ENCODE measurements around the gene TRAF3. TPM values are rescaled to one million over a fixed set of nuclear protein-coding genes. Genes with fewer than 3 reads are reported as not detected.

TRAF3 gene
- total RNA-seq, 4 donors from 2014 or later = 12.6 to 44.9 (median 28.1) TPM

DNA sequence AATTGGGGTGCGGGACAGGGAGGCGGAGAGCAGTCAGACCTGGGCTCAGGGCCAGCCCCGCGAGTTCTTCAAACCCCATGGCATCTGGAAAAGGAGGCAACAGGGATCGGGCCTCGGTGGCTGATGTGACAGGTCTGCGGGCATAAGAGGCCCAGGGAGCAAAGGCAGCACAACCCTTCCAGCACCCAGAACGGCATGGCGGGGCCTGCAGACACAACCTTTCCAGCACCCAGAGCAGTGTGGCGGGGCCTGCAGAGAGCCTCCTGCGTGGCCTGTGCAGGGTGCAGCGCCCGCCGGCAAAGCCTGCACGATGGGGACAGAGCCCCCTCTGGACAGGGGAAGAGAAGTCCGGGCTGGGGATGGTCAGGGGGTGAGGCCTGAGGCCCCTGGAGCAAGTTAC, 26.2 kb upstream of the TRAF3 start:
- DNase-seq (ENCODE audit: low spot score) (no peak), ATAC-seq (ENCODE audit: low FRiP score) (no peak)
- TF ChIP-seq, protein P1, sequence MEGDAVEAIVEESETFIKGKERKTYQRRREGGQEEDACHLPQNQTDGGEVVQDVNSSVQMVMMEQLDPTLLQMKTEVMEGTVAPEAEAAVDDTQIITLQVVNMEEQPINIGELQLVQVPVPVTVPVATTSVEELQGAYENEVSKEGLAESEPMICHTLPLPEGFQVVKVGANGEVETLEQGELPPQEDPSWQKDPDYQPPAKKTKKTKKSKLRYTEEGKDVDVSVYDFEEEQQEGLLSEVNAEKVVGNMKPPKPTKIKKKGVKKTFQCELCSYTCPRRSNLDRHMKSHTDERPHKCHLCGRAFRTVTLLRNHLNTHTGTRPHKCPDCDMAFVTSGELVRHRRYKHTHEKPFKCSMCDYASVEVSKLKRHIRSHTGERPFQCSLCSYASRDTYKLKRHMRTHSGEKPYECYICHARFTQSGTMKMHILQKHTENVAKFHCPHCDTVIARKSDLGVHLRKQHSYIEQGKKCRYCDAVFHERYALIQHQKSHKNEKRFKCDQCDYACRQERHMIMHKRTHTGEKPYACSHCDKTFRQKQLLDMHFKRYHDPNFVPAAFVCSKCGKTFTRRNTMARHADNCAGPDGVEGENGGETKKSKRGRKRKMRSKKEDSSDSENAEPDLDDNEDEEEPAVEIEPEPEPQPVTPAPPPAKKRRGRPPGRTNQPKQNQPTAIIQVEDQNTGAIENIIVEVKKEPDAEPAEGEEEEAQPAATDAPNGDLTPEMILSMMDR (IDR thresholded peaks at IDR 0.05) = no peak

GRCh38 chr14:102752239-102752847, 24.9 kb upstream of the TRAF3 start:
- TF ChIP-seq, protein P1 (IDR thresholded peaks at IDR 0.05) = no peak
- ATAC-seq (ENCODE audit: low FRiP score) = no peak

DNA sequence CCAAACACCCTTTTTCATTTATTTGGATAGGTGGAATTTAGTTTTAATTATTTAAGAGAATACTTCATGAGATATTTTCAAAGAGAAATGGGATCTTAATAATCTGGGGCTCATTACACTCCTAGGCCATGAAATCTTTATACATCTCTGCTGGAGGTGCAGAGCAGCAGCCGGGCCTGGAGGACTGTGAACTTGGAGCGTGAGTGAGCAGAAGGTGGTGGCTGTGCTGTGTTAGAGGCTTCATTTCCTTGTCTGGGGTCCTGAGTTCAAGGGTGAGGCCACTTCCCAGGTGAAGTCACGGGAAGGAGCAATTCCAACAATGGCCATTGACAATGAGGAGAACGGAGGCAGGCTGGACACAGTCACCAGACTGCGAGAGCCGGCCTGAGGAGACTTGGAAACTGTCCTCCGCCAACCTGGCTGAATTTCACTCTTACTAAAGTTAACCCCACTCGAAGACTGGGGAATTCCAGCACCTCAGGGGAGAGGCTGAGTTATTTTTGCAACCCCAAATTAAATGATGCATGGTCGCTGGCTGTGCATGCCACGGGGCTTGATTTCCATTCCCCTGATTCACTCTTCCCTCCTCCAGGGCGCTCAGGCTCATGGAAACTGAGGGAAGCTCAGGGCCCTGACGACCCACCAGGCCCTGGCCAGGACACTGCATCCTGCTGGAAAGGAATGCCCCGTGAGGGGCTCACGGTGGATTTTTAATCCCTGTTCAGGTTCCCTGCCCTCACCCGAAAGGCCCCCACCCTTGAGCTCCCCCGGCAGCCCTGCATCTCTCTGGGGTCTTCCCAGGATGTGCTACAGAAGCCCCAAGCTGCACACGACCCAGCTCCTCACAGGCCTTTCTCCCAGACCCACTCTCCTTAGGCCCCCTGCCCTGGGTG, 22.6 kb upstream of the TRAF3 start:
- TF ChIP-seq, protein P1 (IDR thresholded peaks at IDR 0.05) = no peak
- DNase-seq (ENCODE audit: low spot score) = no peak
- no peak for ATAC-seq (ENCODE audit: low FRiP score)

More at GRCh38 chr14:102752239-102752847, 24.9 kb upstream of the TRAF3 start:
- DNase-seq (ENCODE audit: low spot score) = no peak

DNA sequence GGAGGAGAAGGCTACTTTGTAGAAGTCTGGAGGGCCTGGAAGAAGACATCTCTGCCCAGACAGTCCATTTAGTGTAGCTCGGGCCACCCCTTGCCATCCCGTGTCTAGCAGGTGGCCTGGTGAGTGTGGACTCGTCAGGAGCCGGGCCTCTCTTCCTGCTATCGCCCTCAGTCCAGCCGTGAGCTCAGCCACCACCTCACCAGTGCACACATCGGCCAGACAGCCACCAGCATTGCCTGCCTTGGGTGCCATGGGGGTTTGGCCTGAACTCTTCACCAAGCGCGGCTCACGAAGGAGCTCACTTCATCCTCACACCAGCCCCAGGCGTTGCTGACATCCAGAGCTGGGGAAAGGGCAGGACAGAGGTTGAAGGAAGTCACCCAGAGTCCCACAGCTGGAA, 19.6 kb upstream of the TRAF3 start:
- TF ChIP-seq, protein P1 (IDR thresholded peaks at IDR 0.05) = no peak
- ATAC-seq (ENCODE audit: low FRiP score) (no peak), DNase-seq (ENCODE audit: low spot score) (no peak)

DNA sequence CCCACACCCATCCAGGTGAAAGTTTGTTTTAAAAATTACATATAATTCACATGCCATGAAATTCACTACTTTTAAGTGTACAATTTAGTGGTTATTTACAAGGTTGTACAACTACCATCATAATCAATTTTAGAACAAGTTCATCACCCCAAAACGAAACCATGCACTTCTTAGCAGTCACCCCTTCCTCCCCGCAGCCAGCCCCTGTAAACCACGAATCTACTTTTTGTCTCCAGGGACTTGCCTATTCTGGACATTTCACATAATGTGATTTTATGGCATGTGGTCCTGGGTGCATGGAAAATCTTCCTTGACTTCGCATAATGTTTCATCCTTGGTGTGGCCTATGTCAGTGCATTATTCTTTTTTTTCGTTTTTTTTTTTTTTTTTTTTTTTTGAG, 19.2 kb upstream of the TRAF3 start:
- ATAC-seq (ENCODE audit: low FRiP score) (no peak), DNase-seq (ENCODE audit: low spot score) (no peak)
- TF ChIP-seq, protein P1 (IDR thresholded peaks at IDR 0.05) = no peak

GRCh38 chr14:102759456-102760187, 17.6 kb upstream of the TRAF3 start:
- DNase-seq (ENCODE audit: low spot score) = no peak
- TF ChIP-seq, protein P1 (IDR thresholded peaks at IDR 0.05) = no peak
- ATAC-seq (ENCODE audit: low FRiP score) = no peak
